GM21576 (cell line): ENCODE measurements around the gene FAM111B.
"Not testable (repeated sequence)": the region's sequence is repeated elsewhere in the genome, so short reads cannot be mapped to it uniquely, and the experiment has no call there.

Experiments used
- ATAC-seq: cut with Tn5 transposase; IDR thresholded peaks from one replicate; pipeline ENCODE4 v1.9.1; 2021; ENCODE audit warnings: mild to moderate bottlenecking, moderate library complexity; ENCODE audit not compliant: unreplicated experiment

The FAM111B gene, protein sequence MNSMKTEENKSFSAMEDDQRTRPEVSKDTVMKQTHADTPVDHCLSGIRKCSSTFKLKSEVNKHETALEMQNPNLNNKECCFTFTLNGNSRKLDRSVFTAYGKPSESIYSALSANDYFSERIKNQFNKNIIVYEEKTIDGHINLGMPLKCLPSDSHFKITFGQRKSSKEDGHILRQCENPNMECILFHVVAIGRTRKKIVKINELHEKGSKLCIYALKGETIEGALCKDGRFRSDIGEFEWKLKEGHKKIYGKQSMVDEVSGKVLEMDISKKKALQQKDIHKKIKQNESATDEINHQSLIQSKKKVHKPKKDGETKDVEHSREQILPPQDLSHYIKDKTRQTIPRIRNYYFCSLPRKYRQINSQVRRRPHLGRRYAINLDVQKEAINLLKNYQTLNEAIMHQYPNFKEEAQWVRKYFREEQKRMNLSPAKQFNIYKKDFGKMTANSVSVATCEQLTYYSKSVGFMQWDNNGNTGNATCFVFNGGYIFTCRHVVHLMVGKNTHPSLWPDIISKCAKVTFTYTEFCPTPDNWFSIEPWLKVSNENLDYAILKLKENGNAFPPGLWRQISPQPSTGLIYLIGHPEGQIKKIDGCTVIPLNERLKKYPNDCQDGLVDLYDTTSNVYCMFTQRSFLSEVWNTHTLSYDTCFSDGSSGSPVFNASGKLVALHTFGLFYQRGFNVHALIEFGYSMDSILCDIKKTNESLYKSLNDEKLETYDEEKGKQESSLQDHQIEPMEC

GRCh38 chr11:59106363-59107336 lies at the start of gene FAM111B:
Gene FAM111B, plus strand, starts transcription at chr11:59107237. Its CDS starts 2,389 bp downstream, at chr11:59109626.
- peak; percentile 67 for ATAC-seq

DNA sequence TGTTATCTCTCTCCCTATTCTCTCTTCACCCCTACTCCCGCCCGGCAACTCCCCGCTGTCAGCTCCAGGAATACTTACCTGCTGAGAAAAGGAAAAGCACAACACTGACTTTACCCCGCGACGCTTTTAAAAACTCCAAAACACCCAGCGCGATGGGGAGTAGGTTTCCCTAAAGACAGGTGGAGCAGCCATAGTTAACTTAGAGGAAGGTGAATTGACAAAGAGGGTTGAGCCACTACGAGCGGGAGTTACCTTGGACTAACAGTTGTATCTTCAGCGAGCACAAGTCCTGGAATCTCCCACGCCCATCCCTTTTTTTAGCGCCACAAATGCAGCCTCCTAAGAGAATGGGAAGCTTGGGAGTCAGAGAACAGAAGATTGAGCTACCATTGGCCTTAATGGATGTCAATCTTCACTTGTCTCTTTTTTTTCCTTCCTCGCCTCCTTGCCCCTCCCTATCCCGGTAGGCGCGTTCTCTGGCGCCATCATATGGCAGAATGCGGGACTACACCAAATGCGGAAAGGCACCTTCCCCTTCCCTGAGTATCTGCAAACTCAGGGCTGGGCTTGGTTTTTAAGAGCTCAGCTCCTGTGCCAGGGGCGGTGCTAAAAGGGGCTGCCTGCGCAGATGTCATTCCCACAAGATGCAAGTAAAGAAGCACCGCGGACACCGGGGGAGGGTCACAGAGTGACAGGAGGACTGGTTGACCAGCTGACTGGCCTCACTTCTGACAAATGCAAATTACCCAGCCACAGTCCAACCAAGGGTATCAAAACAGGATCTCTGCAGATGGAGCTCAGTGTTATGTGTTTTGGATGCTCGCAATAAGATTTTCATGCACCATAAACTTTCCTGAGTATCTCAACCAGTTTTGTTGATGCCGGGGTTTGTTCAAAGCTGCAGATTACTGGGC lies 48.7 kb upstream of the FAM111B start:
- ATAC-seq: peak; percentile 87

GRCh38 chr11:59060096-59060495 lies 46.9 kb upstream of the FAM111B start:
- not testable (repeated sequence) for ATAC-seq

GRCh38 chr11:59062602-59063529 lies 44.2 kb upstream of the FAM111B start:
- ATAC-seq: no peak

GRCh38 chr11:59063996-59064727 lies 42.9 kb upstream of the FAM111B start:
- peak; percentile 51 for ATAC-seq

DNA sequence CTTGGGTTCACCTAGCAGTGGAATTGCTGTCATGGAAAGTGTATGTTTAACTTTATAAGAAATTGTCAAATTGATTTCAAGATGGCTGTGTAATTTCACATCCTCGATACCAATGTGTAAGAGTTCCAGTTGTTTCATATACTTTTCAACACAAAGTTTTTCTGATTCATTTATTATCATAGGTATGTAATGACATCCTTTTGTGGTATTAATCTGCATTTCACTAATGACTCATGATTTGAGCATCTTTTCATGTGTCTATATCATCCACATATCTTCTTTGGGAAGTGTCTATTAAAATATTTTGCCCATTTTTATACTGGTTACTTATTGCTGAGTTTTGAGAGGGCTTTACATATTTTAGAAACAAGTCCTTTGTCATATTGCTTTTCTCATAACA lies 38.0 kb upstream of the FAM111B start:
- no peak for ATAC-seq

GRCh38 chr11:59076876-59077571 lies 30.0 kb upstream of the FAM111B start:
- ATAC-seq: peak; percentile 95

DNA sequence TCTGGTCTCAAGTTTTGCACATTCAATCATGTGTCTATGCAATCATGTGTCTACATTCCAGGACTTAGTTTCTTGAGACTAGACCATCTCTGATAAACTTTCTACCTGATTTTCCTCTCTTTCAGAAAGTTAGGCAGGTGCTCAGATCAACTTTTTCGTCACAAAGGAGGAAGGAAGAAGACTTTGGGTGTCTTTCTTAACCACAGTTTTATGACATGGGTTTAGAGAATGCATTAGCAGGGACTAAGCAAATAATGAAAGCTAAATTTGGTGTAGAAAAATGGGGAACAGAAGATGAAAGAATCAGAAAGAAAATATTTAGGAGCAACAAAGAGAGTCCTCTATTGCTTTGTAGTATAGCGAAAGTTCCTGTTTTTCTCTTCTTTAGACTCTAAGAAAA lies 28.6 kb upstream of the FAM111B start:
- ATAC-seq: no peak

DNA sequence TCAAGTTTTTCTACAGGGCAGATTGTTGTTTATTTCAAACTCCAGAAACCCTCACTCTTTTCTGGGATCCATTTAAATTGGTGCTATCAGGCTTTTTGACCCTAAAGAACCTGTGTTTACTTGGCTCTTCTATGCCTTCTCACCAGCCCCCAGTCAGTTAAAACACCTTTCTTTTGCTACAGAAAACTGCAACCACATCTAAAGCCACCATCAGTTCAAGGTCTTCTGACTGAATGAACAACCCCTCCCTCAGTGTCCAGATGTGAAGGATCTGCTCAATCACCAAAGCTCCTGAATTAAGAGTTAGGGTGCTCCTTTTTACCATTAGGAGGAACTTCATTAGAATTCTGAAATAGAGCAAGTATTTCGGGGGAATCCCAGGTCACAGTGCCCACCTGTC lies 28.0 kb upstream of the FAM111B start:
- ATAC-seq: no peak

DNA sequence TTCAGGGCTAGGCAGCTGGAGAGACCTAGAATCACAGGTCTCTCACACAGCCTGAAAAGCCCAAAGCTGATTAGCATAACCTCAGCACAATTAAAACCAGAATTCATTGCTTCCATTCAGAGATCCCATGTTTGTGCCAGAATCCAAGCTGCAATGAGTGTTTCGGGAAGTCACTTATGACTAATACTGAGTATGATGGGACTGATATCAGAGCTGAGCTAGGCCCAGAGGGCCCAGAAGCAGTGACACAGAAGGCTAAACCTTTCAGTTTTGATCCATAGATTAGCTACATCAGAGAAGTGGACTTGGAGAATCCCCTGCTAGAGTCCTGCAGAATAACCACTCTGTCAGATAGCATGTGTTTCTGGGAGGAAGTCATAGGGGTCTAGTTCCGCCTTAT lies 26.6 kb upstream of the FAM111B start:
- ATAC-seq: not testable (repeated sequence)

GRCh38 chr11:59081430-59082020 lies 25.5 kb upstream of the FAM111B start:
- not testable (repeated sequence) for ATAC-seq

GRCh38 chr11:59086007-59086406 lies 21.0 kb upstream of the FAM111B start, which contains the start of gene GLYATL1B:
Gene GLYATL1B, plus strand, starts transcription at chr11:59086307. Its CDS starts 0 bp downstream, at chr11:59086307.
- not testable (repeated sequence) for ATAC-seq

DNA sequence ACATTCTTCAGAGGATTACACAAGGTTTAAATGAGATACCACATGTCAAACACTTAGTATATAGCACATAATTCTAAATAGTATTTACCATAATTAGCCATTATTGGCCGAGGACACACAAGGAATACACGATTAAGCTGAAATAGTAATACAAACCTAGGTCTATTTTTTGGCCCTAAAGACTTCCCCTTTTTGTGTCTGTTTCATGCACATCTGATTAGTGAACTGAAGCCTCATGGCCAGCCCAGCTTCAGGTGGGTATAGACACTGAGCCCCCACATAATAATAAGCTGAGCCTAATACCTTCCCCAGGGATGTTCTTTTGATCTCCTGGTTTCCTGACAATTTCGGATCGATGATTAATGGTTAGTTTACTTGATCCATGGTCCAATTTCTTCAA lies 18.9 kb upstream of the FAM111B start:
- no peak for ATAC-seq

GRCh38 chr11:59093576-59093975 lies 13.5 kb upstream of the FAM111B start:
- ATAC-seq: not testable (repeated sequence)

DNA sequence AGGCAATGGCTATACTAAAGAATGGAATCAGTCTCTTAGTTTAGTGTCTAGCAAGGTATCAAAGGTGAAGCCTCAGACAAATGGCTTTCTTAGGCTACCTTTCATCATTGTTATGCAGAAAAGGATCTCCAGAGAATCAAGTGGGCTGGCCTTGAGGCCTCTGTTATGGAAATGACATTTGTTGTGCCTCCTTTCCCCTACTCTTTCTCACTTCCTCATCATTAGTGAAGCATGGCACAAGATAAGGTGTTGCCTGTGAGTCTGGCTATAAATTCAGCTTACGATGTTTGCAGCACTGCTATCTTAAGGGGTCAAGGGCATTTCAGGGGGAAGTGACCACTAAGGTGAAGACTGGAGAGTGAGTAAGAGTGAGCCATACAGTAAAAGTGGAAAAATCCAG lies 11.8 kb upstream of the FAM111B start:
- peak; percentile 89 for ATAC-seq

- not testable (repeated sequence) for ATAC-seq
Measured at GRCh38 chr11:59095972-59096575, 11.0 kb upstream of the FAM111B start.
